Embryonic facial prominence (tissue), 1 donor: ENCODE results near the gene SYT2.

ENCODE experiments used
- DNase-seq: peaks from one replicate; pipeline ENCODE4 v3.0.0-alpha.2; 2016; ENCODE audit errors: extremely low spot score

Gene SYT2

DNA sequence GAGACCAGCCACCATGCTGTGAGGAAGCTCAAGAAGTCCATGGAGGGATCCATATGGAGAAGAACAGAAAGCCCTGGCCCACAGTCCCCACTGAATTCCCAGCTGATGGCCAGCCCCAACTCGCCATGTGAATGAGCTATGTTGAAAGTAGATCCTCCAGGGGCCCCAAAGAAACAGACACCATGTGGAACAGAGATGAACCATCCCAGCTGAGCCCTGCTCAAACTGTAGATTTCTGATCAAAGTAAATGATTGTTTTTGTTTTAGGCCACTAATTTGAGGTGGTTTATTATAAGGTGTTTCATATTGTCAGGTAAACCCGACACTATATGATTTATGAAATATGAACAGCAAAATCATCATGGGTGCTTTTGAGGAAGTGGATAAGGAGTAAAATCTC lies 32.8 kb downstream of the SYT2 start:
- DNase-seq: no peak

DNA sequence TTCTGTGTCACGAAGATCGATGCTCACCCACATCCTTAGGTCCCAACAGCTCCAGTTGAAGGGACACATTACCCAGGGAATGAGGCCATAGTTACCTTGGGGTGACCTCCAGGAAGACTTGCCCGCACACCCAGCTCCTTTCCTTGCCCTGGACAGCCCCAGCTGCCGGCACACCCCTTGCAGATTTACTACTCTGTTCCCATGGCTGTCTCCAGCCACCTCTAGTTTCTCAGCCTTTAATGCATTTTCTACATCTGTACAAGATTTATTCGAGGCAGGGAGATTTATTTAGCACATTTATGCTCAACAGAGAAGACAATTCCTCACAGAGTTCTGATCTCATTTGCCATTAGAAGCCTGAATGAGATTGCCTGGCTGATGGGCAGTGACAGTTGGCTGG lies 36.7 kb downstream of the SYT2 start:
- no peak for DNase-seq

DNA sequence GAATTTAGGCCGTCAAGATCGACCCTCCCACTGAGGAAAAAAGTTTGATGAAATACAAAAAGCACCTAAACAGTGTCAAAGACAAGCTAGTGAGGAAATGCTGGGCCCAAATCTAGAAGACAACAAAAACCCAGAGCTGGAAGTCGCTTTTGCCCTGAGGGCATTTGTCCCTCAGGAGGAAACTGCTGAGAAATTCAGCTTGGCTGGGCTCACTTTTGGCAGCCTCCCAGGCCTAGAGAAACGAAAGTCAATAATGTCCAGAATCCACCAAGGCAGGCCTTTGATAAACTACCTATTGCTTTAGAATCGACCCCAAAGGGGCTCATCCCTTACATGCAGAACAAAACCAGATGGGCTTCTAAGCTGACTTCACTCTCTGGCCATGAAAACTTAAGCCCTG lies 38.9 kb downstream of the SYT2 start:
- no peak for DNase-seq

DNA sequence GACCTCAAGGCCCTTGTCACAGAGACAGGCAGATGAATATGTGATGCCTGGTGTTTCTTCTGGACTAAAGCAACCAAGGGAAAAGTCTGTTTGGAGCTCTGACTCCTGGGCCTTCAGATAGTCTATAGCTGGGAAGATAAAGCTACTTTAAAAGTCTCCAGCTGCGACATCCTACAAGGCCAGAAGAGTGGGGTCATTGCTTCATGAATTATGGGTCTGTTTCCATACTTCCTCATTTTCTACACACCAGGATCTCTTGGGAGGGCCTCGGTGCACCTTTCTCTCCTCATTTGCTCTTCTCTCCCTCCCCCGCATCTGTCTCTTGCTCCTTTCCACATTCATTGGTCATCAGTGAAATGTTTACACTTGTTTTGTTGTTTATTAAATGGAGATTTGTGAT lies 44.8 kb downstream of the SYT2 start:
- no peak for DNase-seq

DNA sequence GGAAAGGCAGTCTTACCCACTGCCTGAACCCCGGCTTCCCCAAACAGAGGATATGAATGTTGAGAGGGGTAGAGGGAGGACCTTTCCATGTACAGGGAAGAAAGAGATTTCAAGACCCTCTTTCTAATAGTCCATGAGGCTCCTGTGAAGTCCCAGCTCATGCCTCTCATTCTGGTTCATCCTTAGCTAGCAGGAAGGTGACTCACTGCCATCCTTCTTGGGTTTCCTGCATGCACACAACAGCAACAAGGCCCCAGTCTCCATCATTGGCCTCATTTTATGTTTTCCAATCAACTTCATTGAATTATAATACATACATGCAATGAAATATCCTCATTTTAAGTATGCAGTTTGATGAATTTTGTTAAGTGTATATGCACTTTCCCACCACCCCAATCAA lies 46.2 kb downstream of the SYT2 start:
- no peak for DNase-seq

DNA sequence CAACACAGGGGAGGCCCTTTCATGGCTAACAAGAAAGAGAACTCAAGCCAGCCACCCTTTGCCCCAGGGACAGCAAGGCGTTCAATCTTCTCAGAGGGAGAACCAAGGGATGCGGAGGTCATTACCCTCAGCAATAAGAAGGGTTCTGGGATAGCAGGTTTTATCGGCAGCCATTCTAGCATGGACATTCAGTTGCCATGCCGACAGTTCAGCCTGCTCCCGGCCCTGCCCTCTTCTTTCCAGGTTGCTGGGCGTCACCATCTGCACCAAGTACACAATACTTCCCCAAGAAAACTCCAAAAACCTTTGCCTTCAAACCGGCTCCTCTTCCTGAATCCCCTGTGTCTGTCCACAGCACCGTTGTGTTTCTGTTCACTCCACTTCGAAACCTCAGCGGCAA lies 47.1 kb downstream of the SYT2 start:
- no peak for DNase-seq

DNA sequence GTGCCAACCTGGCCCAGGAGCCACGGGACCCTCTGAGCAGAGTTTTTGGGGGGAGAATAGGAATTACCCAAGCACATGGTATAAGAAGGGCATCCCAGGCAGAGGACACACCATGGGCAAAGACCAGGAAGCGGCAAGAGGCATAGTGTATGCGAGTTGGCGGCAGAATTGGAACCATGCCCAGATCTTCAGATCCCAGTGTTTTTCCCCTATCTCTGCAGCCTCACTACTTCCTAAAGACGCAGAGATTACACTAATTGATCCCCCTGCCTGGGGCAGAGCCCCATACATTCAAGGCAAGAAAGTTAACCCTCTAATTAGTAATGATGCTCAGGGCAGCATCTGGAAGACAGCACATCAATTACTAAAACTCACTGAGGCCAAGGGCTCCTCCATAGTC lies 48.2 kb downstream of the SYT2 start:
- DNase-seq: no peak

DNA sequence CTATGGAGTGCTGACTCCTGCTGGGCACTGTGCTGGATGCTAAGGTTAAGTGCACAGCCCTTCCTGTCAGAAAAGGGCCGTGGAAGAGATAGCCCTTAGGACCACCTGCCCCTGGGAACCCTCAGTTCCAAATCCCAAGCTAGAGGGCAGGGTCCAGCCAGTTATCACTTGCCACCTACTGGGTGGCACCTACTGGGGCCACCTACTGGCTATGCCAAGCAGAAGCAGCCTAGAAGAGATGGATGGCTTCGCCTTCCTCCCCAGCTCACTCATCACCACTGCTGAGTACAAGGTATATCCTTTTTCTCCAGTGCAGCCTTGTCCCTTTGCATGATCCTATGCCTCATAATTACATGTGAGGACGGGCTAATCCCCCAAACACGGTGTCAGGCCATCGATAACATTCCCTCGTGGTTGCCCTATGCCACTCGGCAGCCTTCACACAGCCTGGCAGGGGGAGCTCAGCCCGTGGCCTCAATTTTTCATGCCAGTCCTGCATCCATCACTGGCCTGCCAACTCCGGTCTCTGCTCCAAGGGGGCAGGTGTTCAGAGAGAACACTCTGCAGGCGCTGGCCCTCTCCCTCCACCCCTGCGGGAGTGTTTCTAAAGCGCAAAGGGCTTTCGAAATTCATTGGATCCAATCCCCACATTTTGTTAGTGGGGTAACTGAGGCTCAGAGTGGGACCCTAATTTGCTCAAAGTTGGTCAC lies 49.0 kb downstream of the SYT2 start:
- no peak for DNase-seq

DNA sequence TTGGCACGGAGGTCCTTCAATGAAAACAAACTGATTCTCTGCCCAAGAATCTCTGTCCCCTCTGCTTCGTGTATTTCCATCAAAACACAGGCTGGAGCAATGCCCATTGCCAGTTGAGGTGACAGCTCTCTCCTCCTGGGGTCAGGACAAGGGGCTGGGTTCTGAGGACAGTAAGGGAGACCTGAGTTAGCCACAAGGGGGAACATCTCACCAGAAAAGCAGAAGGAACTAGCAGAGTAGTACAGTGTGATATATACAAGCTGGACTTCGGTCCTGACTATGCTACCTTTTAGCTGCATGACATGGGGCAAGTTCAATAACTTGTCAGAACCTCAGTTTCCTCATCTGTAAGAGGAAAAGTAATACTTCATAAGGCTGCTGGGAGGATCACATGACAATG lies 50.3 kb downstream of the SYT2 start:
- no peak for DNase-seq

DNA sequence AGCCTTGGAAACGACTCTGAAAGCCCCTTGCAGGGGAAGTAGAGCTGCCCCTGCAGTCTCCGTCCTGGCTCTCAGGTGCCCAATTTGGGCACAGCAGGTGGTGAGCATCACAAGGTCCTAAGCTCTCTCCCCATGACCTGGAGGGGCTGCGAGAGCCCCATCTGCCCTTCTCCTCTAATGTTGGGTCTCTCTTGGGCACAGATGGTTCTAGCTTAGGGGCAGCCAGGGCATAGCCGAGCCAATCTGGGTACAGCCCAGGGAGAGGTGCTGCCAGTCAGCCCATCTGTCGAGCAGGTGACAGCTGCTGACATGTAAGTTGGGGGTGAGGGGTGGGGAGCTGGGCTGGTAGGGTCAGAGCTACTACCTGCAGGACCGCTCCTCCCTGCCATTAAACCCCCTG lies 50.7 kb downstream of the SYT2 start:
- DNase-seq: no peak

DNA sequence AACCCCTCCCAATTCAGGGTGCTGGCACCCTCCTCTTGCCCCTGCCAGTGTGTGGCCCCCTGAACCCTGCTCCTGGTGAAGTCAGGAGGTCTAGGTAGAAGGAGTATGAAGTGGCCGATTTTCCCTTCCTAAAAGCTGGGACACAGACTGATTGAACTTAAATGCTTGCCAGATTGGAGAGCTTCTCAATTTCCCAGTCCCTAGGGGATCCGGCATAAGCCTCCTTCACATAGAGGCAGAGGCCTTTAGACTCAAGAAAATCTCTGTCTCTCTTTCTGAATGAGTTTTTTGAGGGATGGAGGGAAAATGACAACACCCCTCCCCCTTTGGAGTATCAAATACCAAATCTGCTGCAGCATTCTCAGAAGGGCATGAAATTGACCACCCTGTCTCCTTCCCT lies 51.5 kb downstream of the SYT2 start:
- DNase-seq: no peak

DNA sequence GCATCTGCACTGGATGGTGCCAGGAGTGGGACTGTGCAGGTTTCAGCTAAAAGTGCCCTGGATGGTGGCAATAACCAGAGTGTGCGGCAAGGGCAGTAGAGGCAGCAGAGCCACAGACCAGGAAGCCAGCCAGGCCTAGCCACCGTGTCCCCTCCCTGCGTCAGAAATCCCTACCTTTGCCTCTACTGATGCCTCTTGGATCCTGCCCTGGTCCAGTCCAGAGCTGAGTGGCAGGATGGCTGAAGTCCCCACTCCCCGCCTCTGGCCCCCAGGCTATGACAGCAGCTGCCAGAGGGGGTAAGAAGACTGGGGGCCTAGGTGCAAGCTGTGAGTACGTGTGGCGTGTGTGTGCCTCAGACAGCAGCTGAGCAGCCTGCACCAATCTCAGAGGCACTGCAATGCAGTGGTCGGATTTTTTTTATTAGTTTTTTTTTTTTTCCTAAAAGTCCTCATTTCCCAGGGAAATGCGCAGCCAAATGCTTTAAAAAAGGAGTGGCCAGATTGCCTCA lies 51.9 kb downstream of the SYT2 start:
- no peak for DNase-seq

DNA sequence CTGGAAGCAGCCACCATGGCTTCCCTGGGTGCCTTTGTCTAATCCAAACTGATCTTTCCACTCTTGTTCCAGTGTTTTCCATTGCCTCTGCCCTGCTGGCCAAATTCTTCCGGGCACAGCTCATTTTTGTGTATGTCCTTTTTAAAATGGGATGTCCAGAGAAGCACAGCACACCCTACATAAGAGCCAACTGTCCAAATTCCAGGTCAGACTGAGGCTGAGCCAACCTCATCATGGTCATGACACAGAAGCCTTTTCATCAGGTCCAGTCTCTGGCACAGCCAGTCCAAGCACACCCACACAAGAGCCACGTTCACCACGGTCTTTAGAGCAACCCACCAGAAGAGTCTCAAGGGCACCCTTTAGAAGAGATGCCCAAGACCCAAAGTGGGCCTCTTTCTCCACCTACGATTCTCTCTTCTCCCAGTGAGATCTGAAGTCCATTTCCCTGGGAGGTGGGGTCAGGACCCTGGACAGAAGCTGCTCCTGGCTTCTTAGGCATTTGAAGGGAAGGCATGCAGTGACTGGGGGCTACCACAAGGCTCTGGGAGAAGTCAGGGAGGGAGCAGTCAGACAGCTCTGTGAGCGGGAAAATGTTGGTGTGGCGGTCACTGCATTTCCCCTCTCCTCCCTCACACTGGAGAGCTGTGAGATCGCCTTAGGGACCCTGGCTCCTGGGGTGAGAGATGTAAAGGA lies 53.2 kb downstream of the SYT2 start:
- no peak for DNase-seq

DNA sequence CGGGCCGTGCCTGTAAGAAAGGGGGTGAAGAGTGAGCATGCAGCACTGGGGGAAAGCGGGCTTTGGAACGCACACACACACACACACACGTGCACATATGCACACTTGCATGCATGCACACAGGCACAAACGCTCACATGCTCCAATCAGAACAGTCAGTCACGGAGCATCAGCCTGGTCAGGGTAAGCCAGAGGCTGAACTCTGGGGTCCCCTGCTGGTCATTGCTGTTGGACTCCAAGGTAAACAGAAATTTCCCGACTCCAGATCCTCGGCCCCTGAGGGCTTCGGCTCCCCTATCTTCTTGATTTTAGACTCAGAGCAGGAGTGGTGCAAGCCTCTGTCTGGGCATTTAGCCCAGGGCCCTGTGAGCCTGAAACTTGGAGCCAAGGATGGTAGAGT lies 54.2 kb downstream of the SYT2 start:
- DNase-seq: no peak

DNA sequence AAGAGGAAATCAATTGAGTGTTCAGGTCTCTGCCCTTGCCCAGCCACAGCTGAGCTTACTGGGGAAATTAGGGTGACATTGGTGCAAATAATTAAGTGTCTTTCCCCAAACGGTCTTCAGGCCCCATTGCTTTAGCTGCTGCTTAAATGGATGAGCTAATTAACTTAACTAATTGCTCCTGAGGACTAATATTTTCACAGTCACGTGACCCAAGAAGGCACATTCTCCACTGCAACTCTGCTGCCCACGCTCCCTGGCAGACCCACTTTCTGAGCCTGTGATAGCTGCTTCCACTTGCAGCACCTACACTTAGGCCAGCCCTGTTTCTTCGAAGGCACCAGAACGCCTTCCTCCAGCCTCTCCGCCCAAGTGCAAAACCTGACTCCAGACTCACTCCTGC lies 56.2 kb downstream of the SYT2 start:
- no peak for DNase-seq

DNA sequence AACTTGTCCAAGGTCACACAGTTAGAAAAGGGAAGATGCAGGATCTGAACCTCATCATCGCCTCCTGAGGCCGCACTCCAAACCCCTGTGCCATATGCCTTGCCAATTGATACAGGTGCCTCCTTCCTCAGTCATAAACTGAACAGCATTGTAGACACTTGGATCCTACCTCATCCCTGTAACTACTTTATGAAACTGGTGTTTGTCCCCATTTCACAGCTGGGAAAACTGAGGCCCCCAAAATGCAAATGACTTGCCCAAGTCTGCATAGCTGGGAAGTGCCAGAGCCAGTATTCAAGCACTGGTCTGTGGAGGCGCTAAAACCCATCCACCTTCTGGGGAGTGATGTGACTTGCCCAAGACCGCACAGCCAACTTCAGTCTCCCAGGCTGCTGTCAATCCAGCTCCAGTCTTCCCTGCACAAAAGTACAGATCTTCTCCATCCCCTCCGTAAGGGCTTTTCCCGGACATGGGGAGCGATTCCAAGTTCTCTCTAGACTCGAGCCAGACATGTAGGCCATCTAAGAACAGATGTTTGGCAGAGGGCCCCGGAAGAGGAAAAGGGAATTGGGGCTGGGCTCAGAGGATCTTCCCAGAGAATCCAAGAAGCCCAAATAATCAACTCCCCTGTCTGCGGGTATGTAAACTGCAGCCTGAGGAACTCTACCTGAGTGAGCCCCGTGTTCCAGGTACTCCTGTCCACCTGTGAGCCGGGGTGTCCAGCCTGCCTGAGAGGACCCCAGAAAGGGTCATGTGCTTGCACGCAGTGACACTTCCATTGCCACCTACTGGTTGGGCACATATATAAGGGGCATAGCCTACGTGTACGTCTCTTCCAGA lies 60.5 kb downstream of the SYT2 start:
- no peak for DNase-seq

DNA sequence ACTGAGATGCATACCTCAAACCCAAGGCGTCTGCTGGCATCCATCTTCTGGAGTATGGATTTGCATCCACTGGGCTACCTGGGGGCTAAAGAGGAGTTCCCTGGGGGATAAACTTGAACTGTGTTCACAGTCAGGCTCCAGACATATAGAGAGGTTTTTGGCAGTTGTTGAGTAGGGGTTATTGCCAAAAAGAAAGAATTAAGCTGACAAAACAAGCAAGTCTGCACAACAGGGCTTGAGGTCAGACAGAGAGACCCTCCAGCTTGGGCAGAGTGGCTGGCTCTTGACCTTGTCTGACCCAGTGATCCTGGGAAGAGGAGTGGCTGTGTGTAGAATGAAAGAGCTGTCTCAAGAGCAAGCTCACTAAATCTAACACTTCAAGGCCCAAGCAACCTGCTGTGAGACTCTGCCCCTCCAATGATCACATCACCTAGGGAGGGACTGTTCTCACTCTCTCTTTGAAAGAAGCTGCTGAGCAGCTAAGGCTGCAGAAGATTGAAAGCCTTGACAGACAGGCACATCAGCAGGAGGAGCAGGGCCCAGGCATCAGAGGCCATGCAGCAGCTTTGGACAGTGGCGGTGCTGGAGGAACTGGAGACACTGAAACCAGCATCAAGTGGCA lies 61.5 kb downstream of the SYT2 start:
- no peak for DNase-seq

DNA sequence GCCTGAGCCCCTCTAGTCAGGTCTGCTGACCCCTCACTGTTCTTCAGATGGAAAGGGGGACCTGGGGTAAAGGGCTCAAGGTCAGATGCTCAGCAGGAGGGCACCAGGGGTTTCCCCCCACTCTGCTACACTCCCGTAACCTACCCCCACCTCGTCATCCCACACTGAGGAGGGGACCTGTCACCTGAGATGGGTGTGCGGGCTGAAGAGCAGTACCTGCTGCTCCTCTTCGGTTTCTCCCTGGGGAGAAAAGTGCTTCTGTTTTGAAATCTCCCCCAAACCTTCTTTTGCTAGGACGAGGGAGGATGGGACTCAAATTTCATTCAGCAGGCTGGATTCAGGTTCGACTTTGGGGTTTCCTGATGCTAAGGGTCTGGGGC lies 65.2 kb downstream of the SYT2 start:
- DNase-seq: no peak

DNA sequence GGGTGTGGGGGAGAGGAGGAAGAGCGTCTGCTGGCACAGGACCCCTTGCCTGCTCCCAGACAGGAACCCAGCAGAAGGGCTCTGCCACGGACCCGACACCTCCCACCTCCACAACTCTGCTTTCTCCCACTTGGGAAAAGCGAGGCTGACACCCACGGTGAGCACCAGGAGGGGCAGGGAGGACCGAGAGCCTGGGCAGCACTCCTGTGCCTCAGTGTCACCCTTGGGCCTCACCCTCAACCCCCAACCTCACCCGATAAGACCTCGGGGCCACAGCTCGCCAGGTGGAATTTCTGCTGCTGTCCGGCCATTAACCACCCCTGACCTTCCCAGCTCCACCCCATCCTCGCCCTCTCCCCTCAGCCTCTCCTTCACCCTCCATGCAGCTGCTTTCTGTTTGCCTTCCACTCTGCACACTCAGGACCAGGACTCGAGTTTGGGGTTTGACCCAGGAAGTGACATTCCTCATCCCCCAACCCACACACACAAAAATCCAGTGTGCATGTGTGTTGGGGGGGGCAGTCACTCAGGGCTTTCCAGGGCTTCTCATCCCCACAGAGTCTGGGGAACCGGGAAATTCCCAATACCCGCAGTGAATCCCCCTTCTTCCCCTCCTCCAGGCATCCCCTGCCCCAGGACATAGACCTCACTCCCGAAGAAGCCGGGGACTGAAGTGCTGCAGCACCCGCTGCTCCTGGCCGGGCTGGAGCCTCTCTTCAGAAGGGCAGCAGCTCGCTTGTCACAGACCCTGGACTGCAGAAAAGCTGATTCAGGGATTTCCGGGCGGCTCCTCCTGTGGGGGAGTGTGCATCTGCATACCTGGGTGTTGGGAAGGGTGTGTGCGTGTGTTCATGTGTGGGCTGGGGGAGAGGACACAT lies 65.8 kb downstream of the SYT2 start:
- DNase-seq: no peak

DNA sequence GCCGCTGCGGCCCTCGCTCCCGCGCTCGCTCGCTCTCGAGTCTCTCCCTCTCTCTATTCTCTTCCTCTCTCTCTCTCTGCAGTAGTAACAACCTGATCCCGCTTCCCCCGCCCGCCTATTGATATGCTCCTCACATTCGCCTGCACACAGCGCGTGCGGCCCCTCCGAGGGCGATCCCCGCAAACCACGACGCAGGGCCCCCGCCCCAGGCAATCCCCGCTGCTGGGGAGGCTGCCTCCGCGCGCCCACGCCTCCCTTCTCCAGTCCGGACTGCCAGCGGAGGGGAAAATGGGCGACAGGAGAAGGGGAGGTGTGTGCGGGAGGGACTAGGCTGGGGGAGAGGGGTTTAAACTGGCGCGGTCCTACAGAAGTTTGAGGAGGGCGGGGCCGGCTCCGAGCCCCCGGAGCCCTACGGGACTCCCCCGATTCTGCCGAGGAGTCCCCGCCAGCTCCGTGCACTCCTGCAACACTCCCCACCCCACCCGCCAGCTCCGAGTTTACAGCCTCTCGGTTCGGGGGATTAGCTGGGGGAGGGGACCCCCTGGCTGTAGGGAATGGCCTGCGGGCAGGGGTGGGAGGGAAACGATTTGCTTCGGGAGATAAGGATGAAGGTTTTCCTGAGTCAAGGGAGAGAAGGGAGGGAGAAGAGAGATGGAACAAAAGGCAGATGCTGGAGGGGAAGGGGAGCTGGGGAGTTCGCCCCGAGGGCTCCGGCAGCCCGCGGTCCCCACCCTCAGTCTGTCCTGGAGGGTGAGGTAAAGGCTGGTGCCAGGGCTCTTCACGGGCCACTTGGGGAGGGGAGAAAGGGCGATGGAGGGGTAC lies 66.6 kb downstream of the SYT2 start:
- DNase-seq: no peak
